Liver (tissue), 9 donors: ENCODE data around the gene CATSPER3. TPM values are rescaled to one million over a fixed set of nuclear protein-coding genes. Genes with fewer than 3 reads are reported as not detected.

Experiments used
- DNase-seq: peaks from one replicate; pipeline ENCODE4 v3.0.0-alpha.2; 2017; ENCODE audit warnings: low spot score
- H3K27ac ChIP-seq, 2 donors: one replicate each; pipeline ENCODE4 v1.7.0; 2013; ENCODE audit warnings: inconsistent platforms in 2 of 2, low read length in 2 of 2, control low read depth in 1 of 2, low read depth in 1 of 2, mild to moderate bottlenecking in 1 of 2
- H3K27me3 ChIP-seq, 4 donors: one replicate each; pipeline versions ENCODE4 v1.6.1 to v1.7.0; 2013; ENCODE audit warnings: low read length in 3 of 4, inconsistent platforms in 1 of 4, mild to moderate bottlenecking in 1 of 4, moderate library complexity in 1 of 4; ENCODE audit not compliant: control insufficient read depth in 4 of 4, insufficient read depth in 4 of 4
- H3K36me3 ChIP-seq, 4 donors: one replicate each; pipeline versions ENCODE4 v1.6.1 to v1.7.0; 2013; ENCODE audit warnings: low read length in 3 of 4, mild to moderate bottlenecking in 3 of 4, low read depth in 1 of 4, moderate library complexity in 1 of 4; ENCODE audit not compliant: control insufficient read depth in 4 of 4, insufficient read depth in 3 of 4
- H3K4me1 ChIP-seq, 4 donors: one replicate each; pipeline versions ENCODE4 v1.6.1 to v1.7.0; 2013; ENCODE audit warnings: low read length in 3 of 4, mild to moderate bottlenecking in 3 of 4, moderate library complexity in 1 of 4; ENCODE audit not compliant: control insufficient read depth in 4 of 4, insufficient read depth in 4 of 4
- H3K4me3 ChIP-seq, 3 donors: one replicate each; pipeline versions ENCODE4 v1.6.1 to v1.7.0; 2013; ENCODE audit warnings: low read length in 3 of 3, control low read depth in 1 of 3, low read depth in 1 of 3, mild to moderate bottlenecking in 1 of 3
- H3K9ac ChIP-seq, 2 donors: one replicate each; pipeline ENCODE4 v1.7.0; 2013; ENCODE audit warnings: low read length in 2 of 2, mild to moderate bottlenecking in 2 of 2, moderate library complexity in 2 of 2, control low read depth in 1 of 2, low read depth in 1 of 2
- H3K9me3 ChIP-seq, 4 donors: one replicate each; pipeline versions ENCODE4 v1.6.1 to v1.7.0; 2013; ENCODE audit warnings: low read length in 3 of 4; ENCODE audit not compliant: control insufficient read depth in 4 of 4
- ATF3 ChIP-seq: IDR thresholded peaks from 2 replicates; pipeline ENCODE4 v1.6.1; 2016; ENCODE audit warnings: antibody characterized with exemption
- CTCF ChIP-seq: fragments of 150-350 bp; IDR thresholded peaks from 2 replicates; pipeline ENCODE4 v1.5.1; 2017; ENCODE audit warnings: improper control_type of control experiment, low read depth, low read length; ENCODE audit not compliant: missing input control
- FOXA1 ChIP-seq: IDR thresholded peaks from 2 replicates; pipeline ENCODE4 v1.6.1; 2016; ENCODE audit warnings: antibody characterized with exemption
- FOXA2 ChIP-seq: IDR thresholded peaks from 2 replicates; pipeline ENCODE4 v1.6.1; 2016; ENCODE audit warnings: antibody characterized with exemption
- GABPA ChIP-seq, 2 donors: IDR thresholded peaks in 1 of 2; conservative IDR thresholded peaks in 1 of 2; 2 replicates each; pipeline ENCODE4 v1.6.1; 2016; ENCODE audit warnings: antibody characterized with exemption in 2 of 2, mild to moderate bottlenecking in 1 of 2, moderate library complexity in 1 of 2
- HNF4G ChIP-seq: IDR thresholded peaks from 2 replicates; pipeline ENCODE4 v1.6.1; 2016; ENCODE audit warnings: antibody characterized with exemption
- MAX ChIP-seq: IDR thresholded peaks from 2 replicates; pipeline ENCODE4 v1.6.1; 2016; ENCODE audit warnings: antibody characterized with exemption
- NR2F2 ChIP-seq: IDR thresholded peaks from 2 replicates; pipeline ENCODE4 v1.6.1; 2016; ENCODE audit warnings: antibody characterized with exemption
- RAD21 ChIP-seq, 2 donors: IDR thresholded peaks; 2 replicates each; pipeline ENCODE4 v1.6.1; 2016; ENCODE audit warnings: antibody characterized with exemption in 2 of 2, mild to moderate bottlenecking in 2 of 2
- REST ChIP-seq: IDR thresholded peaks from 2 replicates; pipeline ENCODE4 v1.6.1; 2016; ENCODE audit warnings: antibody characterized with exemption, mild to moderate bottlenecking
- SP1 ChIP-seq: IDR thresholded peaks from 2 replicates; pipeline ENCODE4 v1.6.1; 2018; ENCODE audit warnings: antibody characterized with exemption, mild to moderate bottlenecking
- YY1 ChIP-seq: IDR thresholded peaks from 2 replicates; pipeline ENCODE4 v1.6.1; 2016; ENCODE audit warnings: antibody characterized with exemption, mild to moderate bottlenecking
- ZBTB33 ChIP-seq: IDR thresholded peaks from 2 replicates; pipeline ENCODE4 v1.6.1; 2016; ENCODE audit warnings: antibody characterized with exemption
- WGBS: extraction: QIAGEN DNeasy Blood & Tissue Kit; methylation state at CpG from one replicate; pipeline ENCODE4 v1.1.7; 2013; 5-methylcytosine and 5-hydroxymethylcytosine counted together
- polyA plus RNA-seq, 2 donors: library from polyadenylated mRNA; stranded (reverse) in 1 of 2; unstranded in 1 of 2; fragments of 200-250 nt in 1 of 2; fragments of >200 nt in 1 of 2; fragmentation: Nextera tagmentation in 1 of 2; extraction: Ambion mirVana in 1 of 2; gene quantifications; one replicate each; pipeline versions ENCODE4 v1.2.1 to v1.2.3, GENCODE V29; 2013 to 2015
- total RNA-seq, 2 donors: library from RNA; depleted of rRNA; stranded (reverse); fragments of >200 nt; gene quantifications; one replicate each; pipeline ENCODE4 v1.2.3, GENCODE V29; 2014
- donor health status: healthy.
- donor health status: healthy.
- donor health status: healthy.
- donor health status: healthy.
- donor health status: healthy.

Gene CATSPER3
- total and polyA plus RNA-seq, 4 donors = 0.28 to 0.37 (median 0.34) TPM

- no peak for TF ChIP-seq CTCF
- TF ChIP-seq RAD21 (IDR thresholded peaks at IDR 0.05) = no peak
- Histone ChIP-seq H3K4me3 (peak overlapping the region in 1 of 3 donors; percentile 49), H3K9me3 (peaks cover 0 to 13% (median 5%) of the 10 kb centered on the region in 4 donors), H3K27me3 (peaks cover 11 to 53% (median 32%) of the 10 kb centered on the region in 4 donors), H3K9ac (no peak overlapping the region), H3K27ac (no peak overlapping the region), H3K4me1 (peaks cover 24 to 34% (median 25%) of the 10 kb centered on the region in 4 donors), H3K36me3 (no peaks in the 10 kb centered on the region)
- WGBS = 4% methylated on average over 89 of the region's 89 CpGs
- DNase-seq = no peak
Observed at GRCh38 chr5:135032999-135033861, 65.5 kb downstream of the CATSPER3 start.

- Histone ChIP-seq H3K9me3 (peaks cover 0 to 11% (median 3%) of the 10 kb centered on the region in 4 donors), H3K9ac (no peak within 1 kb of the TSS), H3K4me3 (peak within 1 kb of the TSS in 1 of 3 donors; percentile 49), H3K27ac (no peak within 1 kb of the TSS), H3K4me1 (peaks cover 24 to 37% (median 25%) of the 10 kb centered on the region in 4 donors), H3K36me3 (no peaks in the 10 kb centered on the region), H3K27me3 (peaks cover 11 to 56% (median 33%) of the 10 kb centered on the region in 4 donors)
- WGBS = 1% methylated on average over 49 of the region's 49 CpGs
- TF ChIP-seq MAX (no peak), ATF3 (no peak), REST (no peak), RAD21 (IDR thresholded peaks at IDR 0.05) (no peak), NR2F2 (no peak), CTCF (no peak), FOXA1 (no peak), HNF4G (no peak), GABPA (IDR thresholded peaks at IDR 0.05 in 1 of 2, conservative IDR thresholded peaks at IDR 0.05 in 1 of 2) (no peak), FOXA2 (no peak), SP1 (no peak), ZBTB33 (no peak), YY1 (no peak)
- no peak for DNase-seq
Observed at GRCh38 chr5:135033901-135034235, 66.2 kb downstream of the CATSPER3 start, which contains the start of gene PITX1. TSS of gene PITX1 (minus strand) at chr5:135034228. CDS start at chr5:135033881, 347 bp downstream.
